ENCODE results near the gene ATN1.

- no peak for TF ChIP-seq CTCF (IDR thresholded peaks at IDR 0.05)
- TF ChIP-seq POLR2A (IDR thresholded peaks at IDR 0.05), result no peak
Observed at GRCh38 chr12:6942331-6942665, 14.5 kb downstream of the ATN1 start.
